Activated naive CD4-positive, alpha-beta T cell treated with anti-CD3 and anti-CD28 coated beads, Interleukin-2, amount 10 ng/mL, durations not matched to agents 7 days and 5 days (primary cell): Measurements from ENCODE around the gene CDHR3.

Source experiments
- CTCF ChIA-PET: fragments of 350-600 bp; sonication (Branson Sonifier 250); formaldehyde crosslinking; loops from one replicate; lab custom pipeline; 2021; ENCODE audit warnings: antibody characterized with exemption; lab: Charles Lee
- DNase-seq: peaks from one replicate; pipeline ENCODE4 v3.0.0-alpha.2; 2020
- H3K27ac Mint-ChIP-seq: one replicate; pipeline ENCODE4 v1.8.0; 2021; ENCODE audit warnings: mild to moderate bottlenecking, moderate library complexity, mixed read lengths
- H3K27me3 Mint-ChIP-seq: one replicate; pipeline ENCODE4 v1.8.0; 2021; ENCODE audit warnings: mild to moderate bottlenecking, mixed read lengths
- H3K36me3 Mint-ChIP-seq: one replicate; pipeline ENCODE4 v1.8.0; 2021; ENCODE audit warnings: mixed read lengths
- H3K4me1 Mint-ChIP-seq: one replicate; pipeline ENCODE4 v1.8.0; 2021; ENCODE audit warnings: mixed read lengths
- H3K4me3 Mint-ChIP-seq: one replicate; pipeline ENCODE4 v1.8.0; 2021; ENCODE audit warnings: mild to moderate bottlenecking, moderate library complexity, mixed read lengths
- H3K9me3 Mint-ChIP-seq: one replicate; pipeline ENCODE4 v1.8.0; 2021; ENCODE audit warnings: mixed read lengths

CDHR3 gene

DNA sequence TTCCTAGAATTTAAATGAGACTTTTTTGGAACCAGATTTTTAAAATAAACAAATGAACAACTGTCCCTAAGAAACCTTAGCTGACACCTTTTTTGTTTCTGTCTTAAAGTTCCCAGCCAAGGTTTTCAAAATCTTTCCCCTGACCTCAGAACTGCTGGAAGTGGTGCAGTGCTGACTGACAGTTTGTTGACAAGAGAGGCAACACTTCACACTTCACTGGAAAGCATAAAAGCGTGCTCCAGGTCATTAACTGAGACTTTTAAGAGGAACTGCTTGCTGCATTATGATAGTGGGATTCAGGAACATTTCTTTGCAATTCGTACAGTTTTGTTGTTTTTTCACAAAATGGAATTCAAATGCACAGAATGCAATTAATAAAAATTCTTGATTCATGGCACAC is 112.9 kb downstream of the CDHR3 start:
- CTCF ChIA-PET = no interaction called here
- no peak overlapping the region for H3K4me3 Mint-ChIP-seq

DNA sequence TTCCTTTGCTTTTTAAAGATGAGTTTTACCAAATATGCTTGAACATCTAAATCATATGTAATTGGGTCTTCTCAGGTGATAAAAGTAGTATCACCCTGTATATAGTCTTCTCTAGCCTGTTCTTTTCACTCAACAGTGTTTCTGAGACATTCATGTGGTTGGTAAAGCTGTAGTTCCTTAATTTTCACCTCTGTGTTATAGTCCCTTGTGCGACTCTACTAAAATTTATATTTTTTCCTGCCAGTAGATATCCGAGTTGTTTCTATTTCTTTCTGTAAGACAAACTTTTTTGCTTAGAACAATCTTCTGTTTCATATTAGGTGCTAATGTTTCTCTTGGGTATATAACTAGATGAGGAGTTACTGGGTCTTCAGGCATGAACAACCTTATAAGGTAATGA is 113.5 kb downstream of the CDHR3 start:
- no peaks in the 10 kb centered on the region for H3K27me3 Mint-ChIP-seq
- H3K4me3 Mint-ChIP-seq = no peak overlapping the region
- CTCF ChIA-PET = interaction anchor here (1.1 kb wide), 1 partner anchor 19 kb away, joined by 3 read pairs; no protein-coding TSS in a partner anchor
- H3K4me1 Mint-ChIP-seq = peaks cover 42% of the 10 kb centered on the region
- no peak for DNase-seq
- H3K9me3 Mint-ChIP-seq = no peaks in the 10 kb centered on the region
- no peak overlapping the region for H3K27ac Mint-ChIP-seq
- H3K36me3 Mint-ChIP-seq = peaks cover 1% of the 10 kb centered on the region

More for the DNA sequence above, 112.9 kb downstream of the CDHR3 start:
- H3K4me1 Mint-ChIP-seq = peaks cover 48% of the 10 kb centered on the region
- no peaks in the 10 kb centered on the region for H3K9me3 Mint-ChIP-seq
- no peaks in the 10 kb centered on the region for H3K27me3 Mint-ChIP-seq
- peaks cover 1% of the 10 kb centered on the region for H3K36me3 Mint-ChIP-seq
- H3K27ac Mint-ChIP-seq = no peak overlapping the region
- DNase-seq = no peak

DNA sequence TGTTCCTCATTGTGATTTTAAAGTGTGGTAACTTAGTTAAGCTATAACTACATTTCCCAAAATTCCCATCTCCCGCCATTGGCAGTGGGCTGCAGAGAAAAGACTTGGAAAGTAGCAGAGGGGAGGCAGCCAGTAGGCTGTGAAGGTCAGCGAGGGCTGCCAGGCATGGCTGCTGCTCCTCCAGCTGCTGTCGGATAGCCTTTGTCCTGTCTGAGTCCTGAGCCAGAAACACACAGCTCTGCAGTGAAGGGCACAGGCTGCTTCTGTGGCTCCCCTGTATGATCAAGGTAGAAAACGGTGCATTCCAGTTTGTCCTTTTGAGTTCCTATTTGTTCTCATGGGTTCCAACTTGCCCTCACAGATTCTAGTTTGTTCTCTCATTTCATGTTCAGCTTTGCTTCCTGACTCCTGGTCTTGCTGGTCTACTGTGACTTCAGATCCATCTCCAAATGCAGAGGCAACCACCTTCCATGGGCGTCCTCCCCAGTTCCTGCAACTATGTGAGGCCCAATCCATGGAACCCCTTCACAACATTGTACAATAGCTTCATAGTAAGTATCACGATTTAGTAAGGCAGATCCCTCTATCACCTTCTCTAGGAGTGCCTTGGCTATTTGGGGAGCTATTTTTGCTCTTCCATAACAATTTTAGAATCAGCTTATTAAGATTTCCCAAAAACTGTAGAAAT is 117.4 kb downstream of the CDHR3 start:
- Mint-ChIP-seq H3K9me3 (no peaks in the 10 kb centered on the region), H3K27ac (no peak overlapping the region), H3K36me3 (no peaks in the 10 kb centered on the region), H3K4me3 (no peak overlapping the region), H3K4me1 (peaks cover 17% of the 10 kb centered on the region), H3K27me3 (no peaks in the 10 kb centered on the region)
- CTCF ChIA-PET = interaction anchor here (1.4 to 1.8 kb wide), 2 partner anchors 12 to 73 kb away, joined by 4 to 6 read pairs; no protein-coding TSS in a partner anchor
- no peak for DNase-seq

DNA sequence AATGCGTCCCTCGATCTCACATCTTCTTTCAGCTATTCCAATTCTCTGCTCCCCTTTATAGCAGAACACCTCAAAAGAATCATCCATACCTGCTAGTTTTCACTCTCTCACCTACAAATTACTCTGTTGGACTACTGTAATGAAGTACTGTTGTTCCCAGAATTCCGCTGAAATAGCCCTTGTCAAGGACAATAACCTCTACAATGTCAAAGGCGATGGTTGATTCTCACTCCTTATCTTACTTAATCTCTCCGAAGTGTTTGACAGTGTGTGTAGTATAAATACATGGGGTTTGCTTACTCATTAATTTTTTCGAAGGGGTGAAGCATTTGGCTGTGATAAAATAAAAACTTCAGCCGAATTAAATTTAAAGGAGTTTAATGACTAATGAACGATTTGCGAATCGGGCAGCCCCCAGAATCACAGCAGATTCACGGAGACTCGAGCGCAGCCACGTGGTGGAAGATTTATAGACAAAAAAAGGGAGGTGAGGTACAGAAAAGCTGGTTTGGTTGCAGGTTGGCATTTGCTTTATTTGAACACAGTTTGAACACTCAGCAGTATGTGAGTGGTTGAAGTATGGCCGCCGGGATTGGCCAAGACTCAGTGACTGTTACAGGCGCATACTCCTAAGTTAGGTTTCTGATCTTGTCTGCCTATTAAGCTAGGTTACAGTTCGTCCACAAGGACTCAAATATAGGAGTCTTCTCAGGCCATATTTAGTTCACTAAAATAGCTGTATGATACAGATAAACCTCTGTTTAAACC is 119.2 kb downstream of the CDHR3 start:
- CTCF ChIA-PET = interaction anchor here (1.8 kb wide), 1 partner anchor 72 kb away, joined by 4 read pairs; no protein-coding TSS in a partner anchor
- H3K27me3 Mint-ChIP-seq = no peaks in the 10 kb centered on the region
- no peak for DNase-seq
- no peak overlapping the region for H3K27ac Mint-ChIP-seq
- H3K36me3 Mint-ChIP-seq = peaks cover 6% of the 10 kb centered on the region
- H3K4me3 Mint-ChIP-seq = no peak overlapping the region
- peaks cover 10% of the 10 kb centered on the region for H3K4me1 Mint-ChIP-seq
- H3K9me3 Mint-ChIP-seq = no peaks in the 10 kb centered on the region
